Testis (tissue), 3 donors: ENCODE data around the gene GPATCH8. TPM values are rescaled to one million over a fixed set of nuclear protein-coding genes. Genes with fewer than 3 reads are reported as not detected.
A peak's percentile ranks its signal among the peaks of the same experiment; 100 is the strongest.
"Not testable (repeated sequence)": the region's sequence is repeated elsewhere in the genome, so short reads cannot be mapped to it uniquely, and the experiment has no call there.

Experiments used
- DNase-seq: peaks from one replicate; pipeline ENCODE4 v3.0.0-alpha.2; 2019
- H3K27ac ChIP-seq, 2 donors: fragments of 200-600 bp; sonication (generic); one replicate each; pipeline ENCODE4 v1.5.1; 2019
- H3K27me3 ChIP-seq: fragments of 200-600 bp; sonication (generic); one replicate; pipeline ENCODE4 v1.5.1; 2019
- H3K36me3 ChIP-seq: fragments of 200-600 bp; sonication (generic); one replicate; pipeline ENCODE4 v1.5.1; 2017; ENCODE audit warnings: low read depth; ENCODE audit errors: missing control alignments
- H3K4me1 ChIP-seq: fragments of 200-600 bp; sonication (generic); one replicate; pipeline ENCODE4 v1.5.1; 2019
- H3K4me3 ChIP-seq, 2 donors: fragments of 200-600 bp; sonication (generic); one replicate each; pipeline ENCODE4 v1.5.1; 2017 to 2019
- H3K9me3 ChIP-seq: fragments of 200-600 bp; sonication (generic); one replicate; pipeline ENCODE4 v1.5.1; 2017
- CTCF ChIP-seq, 3 experiments: fragments of 450-650 bp in 2 of 3; fragments of 200-600 bp in 1 of 3; sonication (generic) in 1 of 3; IDR thresholded peaks; one replicate each; pipeline ENCODE4 v1.5.1; 2016 to 2019; ENCODE audit warnings: antibody characterized with exemption in 3 of 3, mild to moderate bottlenecking in 2 of 3, moderate library complexity in 1 of 3
- POLR2A ChIP-seq: fragments of 450-650 bp; IDR thresholded peaks from one replicate; pipeline ENCODE4 v1.6.1; 2017; ENCODE audit warnings: antibody characterized with exemption, mild to moderate bottlenecking, moderate library complexity
- whole genome bisulfite sequencing, 2 donors: methylation state at CpG; one replicate each; pipeline ENCODE4 v1.1.5; 2018; 5-methylcytosine and 5-hydroxymethylcytosine counted together
- intact Hi-C: fragments of 100-400 bp; cut with DNase I; formaldehyde crosslinking; loops from one replicate; pipeline ENCODE4 v1.15.1; 2023; ENCODE audit warnings: low total_unique reads
- polyA plus RNA-seq: library from polyadenylated mRNA; stranded (reverse); fragments of 350-450 nt; fragmentation: Illumina TruSeq; extraction: RNeasy Lipid Tissue Mini Kit (QIAGEN cat#74804); gene quantifications from one replicate; pipeline ENCODE4 v1.2.3, GENCODE V29; 2014; ENCODE audit warnings: low read depth, low replicate concordance; ENCODE audit not compliant: insufficient read depth
- total RNA-seq, 2 donors: library from RNA; depleted of rRNA; stranded (reverse); fragments of >200 nt; gene quantifications; one replicate each; pipeline ENCODE4 v1.2.3, GENCODE V29; 2016

Gene GPATCH8
- total and polyA plus RNA-seq, 3 donors from 2014 or later, result 32.8 to 70.0 (median 69.2) TPM

GRCh38 chr17:44367231-44367979, 135.8 kb downstream of the GPATCH8 start:
- H3K36me3 ChIP-seq, result no peaks in the 10 kb centered on the region
- intact Hi-C loops, result no loop called here
- 69 to 78% methylated on average over 7 of the region's 7 CpGs for WGBS, 2 donors
- H3K4me3 ChIP-seq, result no peak overlapping the region
- no peaks in the 10 kb centered on the region for H3K27me3 ChIP-seq
- H3K27ac ChIP-seq, result no peak overlapping the region
- H3K9me3 ChIP-seq, result no peaks in the 10 kb centered on the region
- H3K4me1 ChIP-seq, result peaks cover 7% of the 10 kb centered on the region
- TF ChIP-seq CTCF (IDR thresholded peaks at IDR 0.05) (no peak), POLR2A (no peak)
- DNase-seq, result no peak

GRCh38 chr17:44365051-44365450, 138.2 kb downstream of the GPATCH8 start:
- peaks cover 24% of the 10 kb centered on the region for H3K4me1 ChIP-seq
- H3K27me3 ChIP-seq, intact Hi-C loops, H3K36me3 ChIP-seq, DNase-seq, H3K27ac ChIP-seq, H3K9me3 ChIP-seq, H3K4me3 ChIP-seq: not testable (repeated sequence)
- WGBS, 2 donors, result 86 to 90% methylated on average over 5 of the region's 5 CpGs

- Histone ChIP-seq H3K9me3 (no peaks in the 10 kb centered on the region), H3K36me3 (no peaks in the 10 kb centered on the region), H3K4me1 (peaks cover 24% of the 10 kb centered on the region), H3K27me3 (no peaks in the 10 kb centered on the region), H3K4me3 (peak within 1 kb of the TSS; percentile 57 to 63), H3K27ac (peak within 1 kb of the TSS in 1 of 2 donors; percentile 30)
- peak; percentile 57 for DNase-seq
- WGBS, 2 donors, result 0 to 2% methylated on average over 1 to 45 of the region's 63 CpGs
- intact Hi-C loops, result no loop called here
- TF ChIP-seq CTCF (IDR thresholded peaks at IDR 0.05), result peak; percentile 42 to 80 (median 76)
- no peak for TF ChIP-seq POLR2A
Measured at GRCh38 chr17:44363613-44364159, 139.5 kb downstream of the GPATCH8 start, which contains the start of gene FAM171A2. Gene FAM171A2 (minus strand): TSS chr17:44363853. CDS start chr17:44363714, 139 bp downstream.

DNA sequence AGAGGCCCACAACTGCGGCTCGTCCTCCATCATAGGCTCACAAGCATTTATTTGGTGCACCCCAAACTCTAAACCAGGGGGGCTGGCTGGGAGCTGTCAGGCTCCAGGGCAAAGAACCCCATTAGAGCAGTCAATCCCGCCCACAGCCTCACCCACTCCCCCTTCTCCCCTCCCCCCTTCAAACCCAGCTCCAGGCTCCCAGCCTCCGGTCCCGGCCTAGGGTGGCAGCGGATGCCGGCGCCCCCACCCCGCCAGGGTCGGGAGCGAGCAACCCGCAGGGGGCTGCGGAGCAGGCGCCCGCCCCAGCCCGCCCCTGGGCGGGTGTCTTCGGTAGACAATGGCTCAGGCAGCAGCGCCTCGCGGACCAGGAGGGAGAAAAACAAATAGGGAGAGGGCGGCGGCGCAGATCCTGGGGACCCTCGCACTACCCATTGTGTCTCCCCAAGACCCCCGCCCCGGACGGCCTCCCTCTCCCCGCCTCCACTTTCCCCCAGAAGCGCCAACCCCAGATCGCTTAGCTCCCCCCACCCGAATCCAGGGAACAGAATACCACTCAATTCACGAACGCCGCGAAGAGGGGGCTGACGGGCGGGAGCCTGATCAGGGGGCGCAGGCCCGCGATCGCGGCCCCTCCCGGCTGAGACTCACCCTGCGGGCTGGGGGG, 140.1 kb downstream of the GPATCH8 start:
- Histone ChIP-seq H3K9me3 (no peaks in the 10 kb centered on the region), H3K27ac (peak overlapping the region in 1 of 2 donors; percentile 30), H3K4me1 (peaks cover 24% of the 10 kb centered on the region), H3K4me3 (peak overlapping the region; percentile 57 to 63), H3K36me3 (no peaks in the 10 kb centered on the region), H3K27me3 (no peaks in the 10 kb centered on the region)
- intact Hi-C loops, result no loop called here
- TF ChIP-seq CTCF (IDR thresholded peaks at IDR 0.05) (no peak), POLR2A (no peak)
- WGBS, 2 donors, result 0 to 3% methylated on average over 18 to 35 of the region's 45 CpGs
- no peak for DNase-seq

DNA sequence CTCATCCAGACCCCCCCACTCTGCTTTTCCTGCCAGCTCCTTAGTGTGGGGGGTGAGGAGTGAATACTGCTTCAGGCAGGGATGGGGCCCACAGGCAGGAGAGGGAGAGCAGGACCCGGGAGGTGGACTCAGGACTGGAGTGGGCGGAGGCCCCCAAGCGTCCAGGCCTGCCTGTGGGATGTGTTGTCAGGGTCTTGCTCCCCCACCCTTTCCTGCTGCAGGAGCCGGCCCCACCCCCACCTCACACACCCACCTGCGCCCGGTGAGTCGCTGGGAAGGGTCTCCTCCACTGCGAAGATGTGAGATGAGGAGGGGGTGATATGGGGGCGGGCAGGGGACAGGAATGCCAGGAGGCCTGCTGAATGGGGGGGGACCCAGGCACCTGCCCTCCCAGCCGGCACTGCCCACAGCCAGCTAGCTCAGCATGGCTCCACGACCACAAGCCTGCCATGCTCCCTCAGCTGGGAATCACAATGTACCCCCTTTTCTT, 140.7 kb downstream of the GPATCH8 start:
- Histone ChIP-seq H3K4me1 (peaks cover 24% of the 10 kb centered on the region), H3K4me3 (peak overlapping the region in 1 of 2 donors; percentile 63), H3K27me3 (no peaks in the 10 kb centered on the region), H3K27ac (no peak overlapping the region), H3K9me3 (no peaks in the 10 kb centered on the region), H3K36me3 (no peaks in the 10 kb centered on the region)
- no peak for DNase-seq
- TF ChIP-seq POLR2A, result no peak
- 25 to 34% methylated on average over 4 to 10 of the region's 11 CpGs for WGBS, 2 donors
- intact Hi-C loops, result no loop called here
